Measurements from ENCODE around the gene NCKAP5.

NCKAP5 gene

GRCh38 chr2:132969371-132969985 is 598.8 kb downstream of the NCKAP5 start:
- no peak for DNase-seq (ENCODE audit: low read depth in 1 of 2, low spot score in 1 of 2)

DNA sequence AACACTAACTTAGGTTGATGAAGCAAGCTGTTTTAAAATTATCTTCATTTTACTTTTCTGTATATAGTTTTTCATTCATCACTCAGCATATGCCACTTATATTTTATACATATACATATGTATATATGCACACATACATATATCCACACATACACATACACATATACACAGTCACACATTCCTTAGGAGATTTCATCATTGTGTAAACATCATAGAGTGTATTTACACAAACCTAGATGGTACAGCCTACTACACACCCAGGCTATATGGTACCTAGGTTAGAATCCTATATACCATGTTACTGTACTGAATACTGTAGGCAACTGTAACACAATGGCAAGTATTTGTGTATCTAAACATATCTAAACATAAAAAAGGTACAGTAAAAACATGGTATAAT is 602.8 kb downstream of the NCKAP5 start:
- DNase-seq (ENCODE audit: low read depth in 1 of 2, low spot score in 1 of 2) = no peak

DNA sequence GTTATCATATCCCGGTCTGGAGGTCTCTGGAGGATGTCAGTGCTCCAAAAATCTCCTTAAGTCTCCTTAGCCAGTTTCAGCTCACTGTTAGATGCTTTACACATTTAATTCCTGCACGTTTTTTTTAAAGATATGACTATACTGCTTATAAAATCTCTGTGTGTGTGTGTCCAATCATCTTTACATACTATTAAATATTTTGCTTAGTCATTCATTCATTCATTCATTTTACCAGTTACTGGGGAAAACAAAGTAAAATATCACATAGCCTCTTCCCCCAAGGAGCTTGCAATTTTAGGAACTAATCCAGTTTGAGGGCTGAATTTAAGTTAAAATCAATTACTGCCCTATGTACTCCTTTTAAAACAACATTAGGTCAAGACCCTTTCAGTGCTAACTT is 605.1 kb downstream of the NCKAP5 start:
- no peak for DNase-seq (ENCODE audit: low read depth in 1 of 2, low spot score in 1 of 2)

DNA sequence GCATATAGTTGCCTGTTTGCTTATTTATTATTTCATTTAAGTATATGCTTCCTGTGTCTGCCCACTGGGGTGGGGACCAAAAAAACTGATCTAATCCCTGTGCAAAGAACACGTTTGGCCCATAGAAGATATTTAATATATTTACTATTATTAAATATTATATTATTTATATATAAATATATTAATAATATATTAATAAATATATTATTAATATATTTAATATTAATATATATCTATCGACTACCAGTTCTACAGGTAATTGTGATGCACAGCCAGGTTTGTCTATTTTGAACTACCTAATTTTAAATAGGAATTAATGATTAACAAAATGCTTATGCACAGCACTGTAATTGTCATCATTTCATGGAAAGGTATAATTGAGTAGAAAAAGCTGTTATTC is 609.4 kb downstream of the NCKAP5 start:
- no peak for DNase-seq (ENCODE audit: low read depth in 1 of 2, low spot score in 1 of 2)

GRCh38 chr2:132955871-132956615 is 612.2 kb downstream of the NCKAP5 start:
- DNase-seq (ENCODE audit: low read depth in 1 of 2, low spot score in 1 of 2) = no peak

GRCh38 chr2:132953771-132954170 is 614.5 kb downstream of the NCKAP5 start:
- no peak for DNase-seq (ENCODE audit: low read depth in 1 of 2, low spot score in 1 of 2)

DNA sequence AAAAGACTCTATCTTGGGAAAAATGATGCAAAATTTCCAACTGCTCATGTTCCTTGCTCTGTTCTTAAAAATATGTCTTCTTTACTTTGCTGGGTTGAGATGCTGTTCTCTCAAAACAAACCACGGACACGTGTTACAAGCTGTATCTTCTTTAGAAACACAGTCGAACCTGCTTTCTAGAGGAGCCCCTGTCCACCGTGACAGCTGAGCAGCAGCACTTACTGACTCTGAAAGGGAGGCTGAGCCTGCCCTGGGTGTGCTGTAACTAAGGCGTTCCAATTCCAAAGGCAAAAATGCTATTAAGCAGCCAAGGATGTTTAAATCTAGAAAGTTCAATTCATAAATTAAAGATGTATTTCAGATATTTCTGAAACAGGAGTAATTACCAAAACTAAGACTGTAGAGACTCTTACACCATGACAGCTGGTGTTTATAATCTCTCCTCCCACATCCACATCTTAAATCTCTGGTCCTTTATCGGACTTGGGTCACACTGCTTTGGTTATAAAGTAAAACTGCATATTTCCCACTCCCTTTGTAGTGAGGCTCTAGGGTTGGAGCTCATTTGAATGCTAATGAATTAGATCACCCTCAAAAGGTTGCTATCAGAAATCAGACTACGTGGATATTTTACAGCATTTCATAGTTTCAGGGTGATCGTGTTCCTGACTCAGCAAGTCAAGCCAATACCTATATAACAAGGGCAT is 617.1 kb downstream of the NCKAP5 start:
- DNase-seq (ENCODE audit: low read depth in 1 of 2, low spot score in 1 of 2) = no peak

GRCh38 chr2:132949108-132949507 is 619.2 kb downstream of the NCKAP5 start:
- DNase-seq (ENCODE audit: low read depth in 1 of 2, low spot score in 1 of 2) = no peak

GRCh38 chr2:132948211-132948610 is 620.1 kb downstream of the NCKAP5 start:
- DNase-seq (ENCODE audit: low read depth in 1 of 2, low spot score in 1 of 2) = no peak

GRCh38 chr2:132943829-132944228 is 624.4 kb downstream of the NCKAP5 start:
- no peak for DNase-seq (ENCODE audit: low read depth in 1 of 2, low spot score in 1 of 2)

DNA sequence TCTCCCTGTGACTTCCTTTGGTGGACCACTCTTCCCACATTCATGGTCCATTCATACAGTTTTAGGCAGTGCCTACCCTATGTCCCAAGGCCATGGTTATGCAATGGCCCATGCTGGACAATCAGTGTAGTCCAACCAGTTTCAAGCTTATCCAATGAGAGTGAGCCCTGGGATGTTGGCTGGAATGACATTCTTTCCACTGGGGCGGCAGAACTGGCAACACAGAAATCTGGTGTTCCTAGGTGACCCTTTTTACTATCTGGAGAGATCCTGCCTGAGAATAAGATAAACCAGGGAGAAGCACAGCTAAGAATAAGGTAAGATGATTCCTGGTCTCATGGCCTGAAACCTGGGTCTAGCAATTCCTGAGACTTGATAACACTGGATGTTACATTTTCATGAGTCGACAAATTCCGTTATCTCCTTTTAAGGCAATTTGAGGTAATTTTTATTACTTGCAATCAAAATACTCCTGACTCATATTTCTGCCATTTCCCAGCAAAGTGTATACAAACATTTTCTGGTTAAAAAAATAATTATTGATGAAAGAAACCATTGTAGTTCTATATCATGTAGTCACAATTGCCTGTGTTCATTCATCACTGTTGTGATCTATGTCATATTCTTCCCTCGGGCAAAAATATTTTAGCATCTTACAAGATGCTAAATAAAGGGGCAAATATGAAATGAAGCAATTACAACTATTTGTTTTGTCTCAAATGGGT is 626.8 kb downstream of the NCKAP5 start:
- no peak for DNase-seq (ENCODE audit: low read depth in 1 of 2, low spot score in 1 of 2)

GRCh38 chr2:132937629-132938028 is 630.6 kb downstream of the NCKAP5 start:
- DNase-seq (ENCODE audit: low read depth in 1 of 2, low spot score in 1 of 2) = no peak

DNA sequence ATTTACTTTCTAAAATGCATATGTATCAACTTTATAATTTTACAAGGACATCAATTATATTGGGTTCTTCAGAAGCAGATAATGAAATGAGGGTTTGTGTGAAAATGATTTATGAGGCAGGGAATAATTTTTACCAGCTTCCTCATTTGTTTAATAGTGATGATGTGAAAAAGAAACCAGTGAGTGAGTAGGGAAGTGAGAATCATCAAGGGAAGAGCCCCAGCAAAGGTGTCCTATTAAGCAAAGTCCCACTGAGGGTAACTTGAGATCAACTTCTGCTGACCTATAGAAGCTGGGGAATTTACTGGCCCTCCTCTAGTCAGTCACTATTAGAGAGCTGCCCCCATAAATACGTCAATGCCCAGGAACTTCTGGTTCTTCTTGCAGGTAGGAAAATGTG is 631.5 kb downstream of the NCKAP5 start:
- DNase-seq (ENCODE audit: low read depth in 1 of 2, low spot score in 1 of 2) = no peak

GRCh38 chr2:132936261-132936660 is 632.0 kb downstream of the NCKAP5 start:
- no peak for DNase-seq (ENCODE audit: low read depth in 1 of 2, low spot score in 1 of 2)

DNA sequence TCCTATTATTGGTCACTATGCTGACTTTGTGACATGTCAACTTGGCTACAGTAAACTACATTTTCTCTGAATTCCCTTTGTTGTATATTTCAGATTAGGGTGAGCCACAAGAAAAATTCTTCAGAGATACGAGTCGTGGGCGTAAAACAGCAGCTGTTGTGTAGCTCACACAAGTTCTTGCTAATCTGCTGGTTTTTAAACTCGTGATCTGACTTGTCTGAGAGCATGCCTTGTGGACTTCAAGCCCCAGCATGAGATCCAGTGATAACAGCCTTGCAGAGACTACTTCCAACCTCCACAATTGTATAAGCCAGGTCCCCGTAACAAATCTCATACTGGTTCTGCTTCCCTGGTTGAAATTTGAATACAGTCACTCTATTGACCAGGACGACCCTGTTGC is 638.5 kb downstream of the NCKAP5 start:
- no peak for DNase-seq (ENCODE audit: low read depth in 1 of 2, low spot score in 1 of 2)

DNA sequence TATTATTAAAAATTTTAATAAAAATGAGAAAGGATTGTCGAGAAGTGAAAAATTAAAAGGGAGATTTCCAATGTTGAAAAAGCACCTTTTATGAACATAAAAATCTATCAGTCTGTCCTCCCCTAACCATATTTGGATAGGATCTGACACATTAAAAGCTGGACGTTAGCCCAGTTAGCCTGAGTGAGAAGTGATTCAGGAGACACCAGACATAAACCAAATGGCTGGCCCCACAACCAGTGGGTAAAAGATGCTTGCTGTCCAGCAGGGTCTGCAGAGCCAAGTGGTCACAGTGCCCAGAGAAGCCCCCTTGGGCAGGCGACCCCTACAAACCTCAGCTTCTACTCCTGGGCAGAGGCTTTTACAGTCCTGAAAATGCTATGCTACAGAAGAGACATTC is 644.5 kb downstream of the NCKAP5 start:
- no peak for DNase-seq (ENCODE audit: low read depth in 1 of 2, low spot score in 1 of 2)

- no peak for DNase-seq (ENCODE audit: low read depth in 1 of 2, low spot score in 1 of 2)
Observed at GRCh38 chr2:132915812-132916549, 652.3 kb downstream of the NCKAP5 start.

GRCh38 chr2:132911726-132912724 is 656.2 kb downstream of the NCKAP5 start:
- DNase-seq (ENCODE audit: low read depth in 1 of 2, low spot score in 1 of 2) = no peak

GRCh38 chr2:132910432-132910831 is 657.8 kb downstream of the NCKAP5 start:
- no peak for DNase-seq (ENCODE audit: low read depth in 1 of 2, low spot score in 1 of 2)

DNA sequence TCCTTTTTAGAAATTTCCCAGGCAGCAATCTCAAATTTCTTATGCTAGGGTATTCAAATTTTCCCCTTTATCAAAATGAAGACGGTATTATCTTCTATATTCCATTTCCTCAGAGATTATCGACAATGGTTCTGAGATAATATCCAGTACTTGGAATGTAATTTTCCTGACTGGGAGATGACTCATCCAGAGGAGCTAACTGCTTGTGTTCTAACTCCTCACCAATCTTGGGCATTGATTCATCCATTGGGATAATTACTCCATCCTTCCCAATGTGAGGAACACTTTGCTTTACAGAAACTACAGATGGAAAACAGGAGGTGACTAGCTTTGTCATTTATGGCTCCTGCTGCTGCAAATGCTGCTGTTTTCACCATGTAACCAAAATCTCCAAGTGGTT is 658.8 kb downstream of the NCKAP5 start:
- DNase-seq (ENCODE audit: low read depth in 1 of 2, low spot score in 1 of 2) = no peak

Measured in activated CD4-positive, alpha-beta T cell treated with anti-CD3 and anti-CD28 coated beads, Interleukin-2, amount 50 U/mL, for 24 hours (primary cell).